ENCODE results near the gene SUPV3L1.

Gene SUPV3L1

DNA sequence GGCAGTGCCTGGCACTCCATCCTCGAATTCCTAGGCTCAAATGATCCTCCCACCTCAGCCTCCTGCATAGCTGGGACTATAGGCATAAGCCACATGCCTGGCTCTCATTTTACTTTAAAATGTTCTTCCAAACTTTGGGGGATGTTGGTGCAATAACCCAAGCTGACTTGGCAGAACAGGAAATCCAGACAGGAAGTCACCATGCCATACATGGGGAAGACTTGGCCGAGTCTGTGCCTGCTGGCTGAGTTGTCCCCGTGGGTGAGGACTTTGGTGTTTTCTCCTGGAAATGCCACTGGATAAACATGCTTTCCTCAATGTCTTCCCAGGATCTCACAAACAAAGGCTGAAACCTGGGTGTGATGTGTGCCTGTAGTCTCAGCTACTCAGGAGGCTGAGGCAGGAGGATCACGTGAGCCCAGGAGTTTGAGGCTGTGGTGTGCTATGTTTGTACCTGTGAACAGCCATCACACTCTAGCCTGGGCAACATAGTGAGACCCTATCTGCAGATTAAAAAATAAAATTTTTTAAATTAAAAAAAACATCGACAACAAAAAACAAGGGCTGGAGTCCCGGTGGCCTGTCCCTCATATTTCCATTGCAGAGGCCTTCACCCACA, 59.9 kb downstream of the SUPV3L1 start:
- Histone ChIP-seq H3K9ac (ENCODE audit: low read length in 5 of 5) (no peak overlapping the region), H3K4me1 (ENCODE audit: control insufficient read depth in 5 of 5, insufficient read depth in 5 of 5, low read length in 5 of 5) (peaks cover 0 to 18% (median 12%) of the 10 kb centered on the region in 5 donors), H3K36me3 (ENCODE audit: control insufficient read depth in 5 of 5, insufficient read depth in 5 of 5, low read length in 5 of 5) (no peaks in the 10 kb centered on the region), H3K27ac (ENCODE audit: low read depth, low read length) (no peak overlapping the region), H3K9me3 (ENCODE audit: control insufficient read depth in 5 of 5, low read length in 5 of 5) (no peaks in the 10 kb centered on the region), H3K4me3 (ENCODE audit: low read depth in 1 of 5, low read length in 5 of 5) (no peak overlapping the region), H3K27me3 (ENCODE audit: control insufficient read depth in 5 of 5, insufficient read depth in 4 of 5, low read length in 5 of 5) (no peaks in the 10 kb centered on the region)

DNA sequence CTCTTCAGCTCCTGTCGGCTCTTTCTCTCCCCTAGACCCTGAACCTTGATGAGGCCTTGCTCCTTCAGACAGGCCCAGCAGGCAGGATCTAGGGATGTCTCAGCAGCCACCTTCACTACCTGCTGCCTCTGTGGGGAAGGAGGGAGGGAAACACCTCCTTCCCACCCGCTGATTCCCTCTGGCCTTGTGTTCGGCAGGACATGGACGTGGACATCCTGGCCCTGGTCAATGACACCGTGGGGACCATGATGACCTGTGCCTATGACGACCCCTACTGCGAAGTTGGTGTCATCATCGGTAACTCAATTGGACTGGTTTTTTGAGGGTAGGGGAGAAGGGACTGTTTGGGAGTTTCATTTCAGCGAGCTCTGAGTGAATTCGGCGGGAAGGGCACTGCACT, 60.4 kb downstream of the SUPV3L1 start:
- Histone ChIP-seq H3K9ac (ENCODE audit: low read length in 5 of 5) (no peak overlapping the region), H3K4me1 (ENCODE audit: control insufficient read depth in 5 of 5, insufficient read depth in 5 of 5, low read length in 5 of 5) (peaks cover 0 to 18% (median 12%) of the 10 kb centered on the region in 5 donors), H3K4me3 (ENCODE audit: low read depth in 1 of 5, low read length in 5 of 5) (no peak overlapping the region), H3K27ac (ENCODE audit: low read depth, low read length) (no peak overlapping the region), H3K27me3 (ENCODE audit: control insufficient read depth in 5 of 5, insufficient read depth in 4 of 5, low read length in 5 of 5) (no peaks in the 10 kb centered on the region), H3K9me3 (ENCODE audit: control insufficient read depth in 5 of 5, low read length in 5 of 5) (no peaks in the 10 kb centered on the region), H3K36me3 (ENCODE audit: control insufficient read depth in 5 of 5, insufficient read depth in 5 of 5, low read length in 5 of 5) (no peaks in the 10 kb centered on the region)

DNA sequence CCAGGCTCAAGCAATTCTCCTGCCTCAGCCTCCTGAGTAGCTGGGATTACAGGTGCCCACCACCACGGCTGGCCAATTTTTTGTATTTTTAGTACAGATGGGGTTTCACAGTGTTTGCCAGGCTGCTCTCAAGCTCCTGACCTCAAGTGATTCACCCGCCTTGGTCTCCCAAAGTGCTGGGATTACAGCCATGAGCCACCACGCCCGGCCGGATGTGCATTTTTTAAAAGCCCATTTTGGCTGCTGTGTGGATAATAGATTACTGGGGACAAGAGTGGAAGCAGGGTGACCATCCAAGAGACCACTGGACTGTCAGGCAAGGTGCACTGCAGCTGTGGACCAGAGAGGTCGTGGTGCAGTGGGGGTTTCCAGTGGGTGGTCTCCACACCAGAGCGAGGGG, 61.5 kb downstream of the SUPV3L1 start:
- Histone ChIP-seq H3K9me3 (ENCODE audit: control insufficient read depth in 5 of 5, low read length in 5 of 5) (no peaks in the 10 kb centered on the region), H3K9ac (ENCODE audit: low read length in 5 of 5) (no peak overlapping the region), H3K4me3 (ENCODE audit: low read depth in 1 of 5, low read length in 5 of 5) (no peak overlapping the region), H3K4me1 (ENCODE audit: control insufficient read depth in 5 of 5, insufficient read depth in 5 of 5, low read length in 5 of 5) (peaks cover 3 to 18% (median 12%) of the 10 kb centered on the region in 5 donors), H3K36me3 (ENCODE audit: control insufficient read depth in 5 of 5, insufficient read depth in 5 of 5, low read length in 5 of 5) (no peaks in the 10 kb centered on the region), H3K27ac (ENCODE audit: low read depth, low read length) (no peak overlapping the region), H3K27me3 (ENCODE audit: control insufficient read depth in 5 of 5, insufficient read depth in 4 of 5, low read length in 5 of 5) (no peaks in the 10 kb centered on the region)

DNA sequence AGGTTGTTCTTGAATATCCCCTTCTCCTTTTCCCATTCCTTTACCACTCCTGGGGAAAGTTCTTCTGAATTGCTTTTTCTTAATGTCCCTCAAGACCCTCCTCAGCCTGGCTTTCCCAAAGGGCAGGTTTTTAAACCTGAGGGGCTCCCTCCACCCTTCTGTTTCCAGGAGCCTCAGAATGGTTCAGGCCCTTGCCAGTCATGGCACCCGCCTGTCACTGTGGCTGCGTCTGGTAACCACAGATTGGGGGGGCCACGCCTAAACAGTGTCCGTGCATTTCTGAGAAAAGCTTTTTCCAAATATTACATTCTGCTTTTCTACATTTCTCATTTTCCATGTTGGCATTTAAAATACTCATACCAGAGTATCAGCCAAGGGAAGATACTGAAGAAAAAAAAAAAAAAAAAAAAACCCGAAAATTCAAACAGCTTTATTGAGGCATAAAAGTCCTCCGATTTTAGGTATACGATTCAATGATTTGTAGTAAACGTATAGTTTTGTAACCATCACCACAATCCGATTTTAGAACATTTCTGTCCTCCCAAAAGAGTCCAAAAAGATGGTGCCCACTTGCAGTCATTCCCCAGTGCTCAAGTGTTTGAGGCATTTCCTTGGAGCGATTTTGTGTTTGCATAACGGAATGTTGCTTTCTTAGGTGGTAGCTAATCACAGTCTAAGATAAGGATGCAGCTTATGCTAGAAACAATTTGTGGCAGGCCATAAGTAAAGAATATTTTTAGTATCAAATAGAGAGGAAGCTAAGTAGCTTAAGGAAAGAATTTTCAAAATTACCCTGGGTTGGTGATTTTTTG, 62.2 kb downstream of the SUPV3L1 start:
- Histone ChIP-seq H3K4me1 (ENCODE audit: control insufficient read depth in 5 of 5, insufficient read depth in 5 of 5, low read length in 5 of 5) (peaks cover 3 to 18% (median 12%) of the 10 kb centered on the region in 5 donors), H3K9me3 (ENCODE audit: control insufficient read depth in 5 of 5, low read length in 5 of 5) (no peaks in the 10 kb centered on the region), H3K27ac (ENCODE audit: low read depth, low read length) (no peak overlapping the region), H3K4me3 (ENCODE audit: low read depth in 1 of 5, low read length in 5 of 5) (no peak overlapping the region), H3K27me3 (ENCODE audit: control insufficient read depth in 5 of 5, insufficient read depth in 4 of 5, low read length in 5 of 5) (no peaks in the 10 kb centered on the region), H3K9ac (ENCODE audit: low read length in 5 of 5) (no peak overlapping the region), H3K36me3 (ENCODE audit: control insufficient read depth in 5 of 5, insufficient read depth in 5 of 5, low read length in 5 of 5) (no peaks in the 10 kb centered on the region)

DNA sequence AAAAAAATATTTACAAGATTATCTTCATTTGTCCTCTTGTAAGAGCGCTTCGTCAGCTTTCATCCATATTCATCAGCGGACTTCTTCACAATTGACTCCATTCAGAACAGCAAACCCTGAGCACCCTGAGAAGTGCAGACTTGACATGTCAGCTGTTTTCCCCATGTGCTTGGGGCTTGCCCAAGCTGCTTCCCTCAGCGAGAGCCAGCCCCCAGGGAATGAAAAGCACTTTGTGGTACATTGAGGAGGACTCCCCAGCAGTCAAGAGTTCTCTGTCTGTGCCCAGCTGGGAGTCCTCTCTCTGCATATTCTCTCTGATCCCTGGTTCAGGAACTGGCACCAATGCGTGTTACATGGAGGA, 62.8 kb downstream of the SUPV3L1 start:
- H3K36me3 ChIP-seq (ENCODE audit: control insufficient read depth in 5 of 5, insufficient read depth in 5 of 5, low read length in 5 of 5), result no peaks in the 10 kb centered on the region
- no peak overlapping the region for H3K27ac ChIP-seq (ENCODE audit: low read depth, low read length)
- H3K27me3 ChIP-seq (ENCODE audit: control insufficient read depth in 5 of 5, insufficient read depth in 4 of 5, low read length in 5 of 5), result no peaks in the 10 kb centered on the region
- H3K4me3 ChIP-seq (ENCODE audit: low read depth in 1 of 5, low read length in 5 of 5), result no peak overlapping the region
- H3K9me3 ChIP-seq (ENCODE audit: control insufficient read depth in 5 of 5, low read length in 5 of 5), result no peaks in the 10 kb centered on the region
- H3K9ac ChIP-seq (ENCODE audit: low read length in 5 of 5), result no peak overlapping the region
- H3K4me1 ChIP-seq (ENCODE audit: control insufficient read depth in 5 of 5, insufficient read depth in 5 of 5, low read length in 5 of 5), result peaks cover 3 to 16% (median 12%) of the 10 kb centered on the region in 5 donors

DNA sequence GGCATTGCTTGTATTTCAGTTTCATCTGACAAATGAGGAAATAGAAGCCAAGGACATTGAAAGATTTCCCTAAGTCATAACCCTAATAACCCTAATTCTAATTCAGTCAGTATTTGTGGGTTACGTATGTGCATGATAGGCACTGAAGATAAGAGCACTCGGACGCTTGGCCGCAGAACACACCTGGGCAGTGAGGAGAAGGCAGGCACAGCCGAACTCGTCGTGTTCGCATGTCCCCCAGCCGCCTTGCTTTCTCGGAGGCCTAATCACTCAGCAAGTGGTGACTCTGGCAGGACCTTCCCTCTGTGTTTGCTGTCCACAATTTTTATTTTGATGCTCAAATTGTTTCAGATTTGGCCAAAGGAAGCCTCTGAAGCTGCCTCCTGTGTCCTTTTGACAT, 63.8 kb downstream of the SUPV3L1 start:
- no peak overlapping the region for H3K27ac ChIP-seq (ENCODE audit: low read depth, low read length)
- peaks cover 3 to 15% (median 11%) of the 10 kb centered on the region in 5 donors for H3K4me1 ChIP-seq (ENCODE audit: control insufficient read depth in 5 of 5, insufficient read depth in 5 of 5, low read length in 5 of 5)
- H3K36me3 ChIP-seq (ENCODE audit: control insufficient read depth in 5 of 5, insufficient read depth in 5 of 5, low read length in 5 of 5), result no peaks in the 10 kb centered on the region
- no peaks in the 10 kb centered on the region for H3K27me3 ChIP-seq (ENCODE audit: control insufficient read depth in 5 of 5, insufficient read depth in 4 of 5, low read length in 5 of 5)
- no peak overlapping the region for H3K9ac ChIP-seq (ENCODE audit: low read length in 5 of 5)
- no peaks in the 10 kb centered on the region for H3K9me3 ChIP-seq (ENCODE audit: control insufficient read depth in 5 of 5, low read length in 5 of 5)
- no peak overlapping the region for H3K4me3 ChIP-seq (ENCODE audit: low read depth in 1 of 5, low read length in 5 of 5)

DNA sequence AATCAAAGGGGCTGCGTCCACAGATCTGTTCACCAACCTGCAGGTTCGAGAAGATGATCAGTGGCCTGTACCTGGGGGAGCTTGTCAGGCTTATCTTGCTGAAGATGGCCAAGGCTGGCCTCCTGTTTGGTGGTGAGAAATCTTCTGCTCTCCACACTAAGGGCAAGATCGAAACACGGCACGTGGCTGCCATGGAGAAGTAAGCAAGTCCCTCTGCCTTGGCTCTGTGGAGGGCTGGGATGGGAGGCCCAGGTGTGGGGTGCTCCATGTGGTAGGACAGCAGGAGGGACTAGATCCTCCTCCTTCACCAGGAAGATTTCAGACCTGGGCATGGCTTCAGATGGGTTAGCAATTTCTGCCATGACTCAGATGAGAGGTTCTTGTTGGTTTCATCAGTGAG, 66.0 kb downstream of the SUPV3L1 start:
- Histone ChIP-seq H3K27ac (ENCODE audit: low read depth, low read length) (no peak overlapping the region), H3K36me3 (ENCODE audit: control insufficient read depth in 5 of 5, insufficient read depth in 5 of 5, low read length in 5 of 5) (no peaks in the 10 kb centered on the region), H3K9ac (ENCODE audit: low read length in 5 of 5) (no peak overlapping the region), H3K9me3 (ENCODE audit: control insufficient read depth in 5 of 5, low read length in 5 of 5) (no peaks in the 10 kb centered on the region), H3K4me1 (ENCODE audit: control insufficient read depth in 5 of 5, insufficient read depth in 5 of 5, low read length in 5 of 5) (peaks cover 0 to 3% (median 0%) of the 10 kb centered on the region in 5 donors), H3K4me3 (ENCODE audit: low read depth in 1 of 5, low read length in 5 of 5) (no peak overlapping the region), H3K27me3 (ENCODE audit: control insufficient read depth in 5 of 5, insufficient read depth in 4 of 5, low read length in 5 of 5) (no peaks in the 10 kb centered on the region)

DNA sequence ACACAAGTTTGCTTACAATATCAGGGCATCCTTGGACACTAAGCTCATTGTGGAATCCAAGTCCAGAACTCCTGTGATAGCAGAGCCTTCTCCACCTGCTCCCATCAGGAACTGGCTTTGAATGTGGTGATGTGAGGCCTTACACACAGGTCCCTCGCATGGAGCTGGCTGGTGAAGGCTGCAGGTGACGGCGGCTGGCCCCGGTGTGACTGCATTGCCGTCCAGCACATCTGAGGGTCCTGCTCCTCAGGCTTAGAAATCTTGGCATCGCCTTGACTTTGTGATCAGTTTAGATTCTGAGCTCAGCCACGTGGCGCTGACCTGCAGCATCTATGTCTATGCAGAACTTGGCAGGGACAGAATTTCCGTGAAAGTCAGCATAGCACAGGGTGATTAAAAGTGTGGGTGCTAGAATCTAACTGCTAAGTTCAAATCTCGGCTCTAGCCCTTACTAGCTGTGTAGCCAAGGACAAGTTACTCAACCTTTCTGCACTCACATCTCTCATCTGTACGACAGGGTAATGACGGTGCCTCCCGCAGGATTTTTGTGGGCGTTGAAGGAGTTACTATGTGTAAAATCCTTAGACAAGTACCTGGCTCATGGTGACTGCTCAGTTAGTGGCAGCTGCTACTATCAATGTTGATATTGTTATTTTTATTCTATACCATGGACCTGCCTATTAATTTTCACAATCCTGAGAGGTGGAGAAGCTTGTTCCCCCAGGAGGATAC, 66.7 kb downstream of the SUPV3L1 start:
- Histone ChIP-seq H3K27me3 (ENCODE audit: control insufficient read depth in 5 of 5, insufficient read depth in 4 of 5, low read length in 5 of 5) (no peaks in the 10 kb centered on the region), H3K27ac (ENCODE audit: low read depth, low read length) (no peak overlapping the region), H3K4me1 (ENCODE audit: control insufficient read depth in 5 of 5, insufficient read depth in 5 of 5, low read length in 5 of 5) (peaks cover 0 to 3% (median 0%) of the 10 kb centered on the region in 5 donors), H3K36me3 (ENCODE audit: control insufficient read depth in 5 of 5, insufficient read depth in 5 of 5, low read length in 5 of 5) (no peaks in the 10 kb centered on the region), H3K9me3 (ENCODE audit: control insufficient read depth in 5 of 5, low read length in 5 of 5) (no peaks in the 10 kb centered on the region), H3K9ac (ENCODE audit: low read length in 5 of 5) (no peak overlapping the region), H3K4me3 (ENCODE audit: low read depth in 1 of 5, low read length in 5 of 5) (no peak overlapping the region)

DNA sequence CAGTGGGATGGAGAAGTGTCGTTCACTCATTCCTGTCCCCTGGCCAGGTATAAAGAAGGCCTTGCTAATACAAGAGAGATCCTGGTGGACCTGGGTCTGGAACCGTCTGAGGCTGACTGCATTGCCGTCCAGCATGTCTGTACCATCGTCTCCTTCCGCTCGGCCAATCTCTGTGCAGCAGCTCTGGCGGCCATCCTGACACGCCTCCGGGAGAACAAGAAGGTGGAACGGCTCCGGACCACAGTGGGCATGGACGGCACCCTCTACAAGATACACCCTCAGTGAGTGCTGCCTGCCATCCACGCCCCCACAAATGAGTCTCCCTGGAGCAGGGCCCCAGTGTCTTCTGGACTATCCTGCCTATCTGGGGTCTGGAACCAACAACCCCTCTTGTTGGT, 67.3 kb downstream of the SUPV3L1 start:
- no peaks in the 10 kb centered on the region for H3K27me3 ChIP-seq (ENCODE audit: control insufficient read depth in 5 of 5, insufficient read depth in 4 of 5, low read length in 5 of 5)
- no peaks in the 10 kb centered on the region for H3K9me3 ChIP-seq (ENCODE audit: control insufficient read depth in 5 of 5, low read length in 5 of 5)
- H3K36me3 ChIP-seq (ENCODE audit: control insufficient read depth in 5 of 5, insufficient read depth in 5 of 5, low read length in 5 of 5), result no peaks in the 10 kb centered on the region
- H3K4me3 ChIP-seq (ENCODE audit: low read depth in 1 of 5, low read length in 5 of 5), result no peak overlapping the region
- no peak overlapping the region for H3K27ac ChIP-seq (ENCODE audit: low read depth, low read length)
- H3K9ac ChIP-seq (ENCODE audit: low read length in 5 of 5), result no peak overlapping the region
- H3K4me1 ChIP-seq (ENCODE audit: control insufficient read depth in 5 of 5, insufficient read depth in 5 of 5, low read length in 5 of 5), result peaks cover 0 to 3% (median 0%) of the 10 kb centered on the region in 5 donors

DNA sequence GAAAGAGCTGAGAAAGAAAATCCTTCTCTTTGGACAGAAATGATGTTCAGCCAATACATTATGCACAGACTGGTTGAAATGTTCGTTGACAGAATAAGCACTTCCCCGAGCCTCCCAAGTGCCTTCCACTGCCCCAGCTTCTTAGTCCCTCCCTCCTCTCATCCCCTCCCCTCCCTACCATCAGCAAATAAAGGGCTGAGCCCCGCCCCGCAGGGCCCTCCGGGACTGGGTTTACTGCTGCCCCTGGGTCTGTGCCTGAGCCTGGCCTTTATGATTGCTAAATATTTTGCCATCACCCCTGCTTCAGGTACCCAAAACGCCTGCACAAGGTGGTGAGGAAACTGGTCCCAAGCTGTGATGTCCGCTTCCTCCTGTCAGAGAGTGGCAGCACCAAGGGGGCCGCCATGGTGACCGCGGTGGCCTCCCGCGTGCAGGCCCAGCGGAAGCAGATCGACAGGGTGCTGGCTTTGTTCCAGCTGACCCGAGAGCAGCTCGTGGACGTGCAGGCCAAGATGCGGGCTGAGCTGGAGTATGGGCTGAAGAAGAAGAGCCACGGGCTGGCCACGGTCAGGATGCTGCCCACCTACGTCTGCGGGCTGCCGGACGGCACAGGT, 68.2 kb downstream of the SUPV3L1 start:
- no peak overlapping the region for H3K4me3 ChIP-seq (ENCODE audit: low read depth in 1 of 5, low read length in 5 of 5)
- no peak overlapping the region for H3K27ac ChIP-seq (ENCODE audit: low read depth, low read length)
- no peaks in the 10 kb centered on the region for H3K9me3 ChIP-seq (ENCODE audit: control insufficient read depth in 5 of 5, low read length in 5 of 5)
- H3K4me1 ChIP-seq (ENCODE audit: control insufficient read depth in 5 of 5, insufficient read depth in 5 of 5, low read length in 5 of 5), result peaks cover 0 to 3% (median 0%) of the 10 kb centered on the region in 5 donors
- no peaks in the 10 kb centered on the region for H3K27me3 ChIP-seq (ENCODE audit: control insufficient read depth in 5 of 5, insufficient read depth in 4 of 5, low read length in 5 of 5)
- H3K36me3 ChIP-seq (ENCODE audit: control insufficient read depth in 5 of 5, insufficient read depth in 5 of 5, low read length in 5 of 5), result no peaks in the 10 kb centered on the region
- H3K9ac ChIP-seq (ENCODE audit: low read length in 5 of 5), result no peak overlapping the region

All from subcutaneous abdominal adipose tissue (tissue), 5 donors.